Fibroblast of lung (primary cell): ENCODE data around the gene SLC12A4. TPM values are rescaled to one million over a fixed set of nuclear protein-coding genes. Genes with fewer than 3 reads are reported as not detected.

ENCODE experiments used
- DNase-seq, 2 donors: peaks; one replicate each; pipeline versions ENCODE4 v3.0.0 to v3.0.0-alpha.2; 2010; ENCODE audit warnings: low read depth in 2 of 2
- H2AFZ ChIP-seq: 2 replicates; pipeline ENCODE4 v1.5.1; 2012; ENCODE audit warnings: low read length, control low read depth, inconsistent platforms
- H3K27ac ChIP-seq: 2 replicates; pipeline ENCODE4 v1.5.1; 2011; ENCODE audit warnings: low read length, control low read depth; ENCODE audit not compliant: insufficient read depth
- H3K27me3 ChIP-seq: 2 replicates; pipeline ENCODE4 v1.5.1; 2011; ENCODE audit warnings: mild to moderate bottlenecking, low read length; ENCODE audit not compliant: control insufficient read depth, insufficient read depth
- H3K36me3 ChIP-seq: 2 replicates; pipeline ENCODE4 v1.5.1; 2011; ENCODE audit warnings: low read length; ENCODE audit not compliant: control insufficient read depth, insufficient read depth
- H3K4me1 ChIP-seq: 2 replicates; pipeline ENCODE4 v1.5.1; 2011; ENCODE audit warnings: low read length; ENCODE audit not compliant: control insufficient read depth, insufficient read depth; ENCODE audit errors: extremely low read depth
- H3K4me2 ChIP-seq: 2 replicates; pipeline ENCODE4 v1.5.1; 2011; ENCODE audit warnings: low read length, control low read depth; ENCODE audit not compliant: insufficient read depth; ENCODE audit errors: extremely low read depth
- H3K4me3 ChIP-seq, 4 experiments: fragments of 200-600 bp in 1 of 4; sonication (generic) in 1 of 4; replicated peaks in 1 of 4; 2 replicates each; pipeline ENCODE4 v1.5.1; 2011 to 2016; ENCODE audit warnings: low read length in 4 of 4, low read depth in 3 of 4, mild to moderate bottlenecking in 3 of 4, control low read depth in 2 of 4, inconsistent platforms in 1 of 4, mixed read lengths in 1 of 4; ENCODE audit not compliant: insufficient read depth in 1 of 4; ENCODE audit errors: control extremely low read depth in 1 of 4
- H3K79me2 ChIP-seq: 2 replicates; pipeline ENCODE4 v1.5.1; 2012; ENCODE audit warnings: mild to moderate bottlenecking, low read length, inconsistent platforms; ENCODE audit not compliant: control insufficient read depth, insufficient read depth
- H3K9ac ChIP-seq: 2 replicates; pipeline ENCODE4 v1.5.1; 2011; ENCODE audit warnings: mild to moderate bottlenecking, low read length, control low read depth; ENCODE audit not compliant: insufficient read depth
- H3K9me3 ChIP-seq: 2 replicates; pipeline ENCODE4 v1.5.1; 2012; ENCODE audit warnings: low read depth, low read length; ENCODE audit not compliant: control insufficient read depth, insufficient read depth
- H4K20me1 ChIP-seq: 2 replicates; pipeline ENCODE4 v1.5.1; 2011; ENCODE audit warnings: low read length; ENCODE audit not compliant: control insufficient read depth, insufficient read depth; ENCODE audit errors: extremely low read depth
- EZH2 ChIP-seq: IDR thresholded peaks from 2 replicates; pipeline ENCODE4 v1.5.1; 2012; ENCODE audit warnings: low read length, control low read depth, mild to moderate bottlenecking; ENCODE audit errors: missing control alignments
- polyA plus RNA-seq, 2 donors: library from polyadenylated mRNA; depleted of rRNA in 1 of 2; stranded (reverse) in 1 of 2; unstranded in 1 of 2; fragments of >200 nt; gene quantifications; 2 replicates each; pipeline ENCODE4 v1.2.1, GENCODE V29; 2011 to 2012; ENCODE audit warnings: missing spikeins in 1 of 2
- total RNA-seq: library from RNA; depleted of rRNA; stranded (reverse); fragments of >200 nt; gene quantifications from 2 replicates; pipeline ENCODE4 v1.2.1, GENCODE V29; 2014
- TF ChIP-seq, protein P1 (sequence below), 2 donors: IDR thresholded peaks in 1 of 2; conservative IDR thresholded peaks in 1 of 2; 1 replicate in 1 of 2; 2 replicates in 1 of 2; pipeline ENCODE4 v1.5.1; 2011 to 2012; ENCODE audit warnings: low read length in 2 of 2, control low read depth in 1 of 2, inconsistent platforms in 1 of 2, low read depth in 1 of 2, mild to moderate bottlenecking in 1 of 2

The SLC12A4 gene
- total and polyA plus RNA-seq, 2 donors (not counting 1 experiment from before 2014, with no cell fraction given) = 42.2 to 120 TPM

DNA sequence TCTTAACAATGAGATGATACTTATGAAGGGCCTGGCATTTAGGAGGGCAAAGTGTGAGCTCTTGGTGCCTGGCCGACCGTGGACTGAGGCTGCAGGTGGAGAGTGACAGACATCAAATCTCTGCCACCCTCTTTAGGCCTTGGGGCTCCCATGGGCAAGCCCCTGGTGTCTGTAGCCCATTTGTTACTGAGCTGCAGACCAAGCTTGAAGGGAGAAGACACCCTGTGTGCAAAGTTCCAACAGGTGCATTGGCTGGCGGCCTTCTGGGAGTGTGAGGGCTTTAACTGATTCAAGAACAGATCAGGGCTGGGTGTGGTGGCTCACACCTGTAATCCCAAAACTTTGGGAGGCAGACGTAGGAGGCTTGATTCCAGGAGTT, 36.0 kb downstream of the SLC12A4 start:
- H3K9me3 ChIP-seq = no peaks in the 10 kb centered on the region
- H3K79me2 ChIP-seq = peaks cover 3% of the 10 kb centered on the region
- peaks cover 14% of the 10 kb centered on the region for H3K4me1 ChIP-seq
- H4K20me1 ChIP-seq = no peaks in the 10 kb centered on the region
- DNase-seq = no peak
- no peak overlapping the region for H2AFZ ChIP-seq
- H3K36me3 ChIP-seq = peaks cover 12% of the 10 kb centered on the region
- no peak overlapping the region for H3K27ac ChIP-seq
- no peak overlapping the region for H3K9ac ChIP-seq
- H3K4me2 ChIP-seq = no peak overlapping the region
- H3K27me3 ChIP-seq = no peaks in the 10 kb centered on the region
- H3K4me3 ChIP-seq = no peak overlapping the region
- TF ChIP-seq EZH2 = no peak

DNA sequence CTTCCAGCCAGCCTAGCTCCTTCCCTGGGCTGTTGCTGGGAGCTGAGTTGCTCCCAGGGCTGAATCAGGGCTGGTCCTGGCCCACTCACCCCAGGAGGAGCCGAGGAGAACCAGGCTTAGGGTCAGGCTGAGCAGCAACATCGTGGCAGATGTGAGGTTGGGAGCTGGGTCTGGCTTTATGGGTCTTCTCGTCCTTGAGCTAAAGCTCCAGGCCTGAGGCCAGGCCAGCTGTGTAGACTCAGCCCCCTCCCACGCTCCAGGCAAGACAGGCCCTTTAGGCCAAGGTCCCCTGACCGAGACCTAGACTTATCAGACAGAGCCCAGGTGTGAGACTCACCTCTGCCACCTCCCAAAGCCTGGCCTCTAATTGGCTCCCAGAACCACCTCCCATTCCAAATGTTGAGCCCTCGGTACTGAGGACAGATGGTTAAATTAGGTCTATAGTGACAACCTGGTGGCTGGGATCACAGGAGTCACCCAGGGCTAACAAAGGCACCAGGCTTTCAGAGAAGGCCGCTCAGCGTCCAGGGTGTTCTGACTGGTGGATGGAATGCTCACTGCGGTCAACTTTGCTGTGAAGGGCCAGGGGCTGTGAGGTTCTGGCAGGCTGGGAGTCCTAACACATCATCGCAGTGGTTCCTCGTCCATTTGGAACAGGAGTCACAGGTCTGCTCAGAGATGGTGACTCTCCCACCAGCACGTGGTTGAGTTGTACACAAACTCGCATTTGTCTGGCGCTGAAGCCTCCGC, 36.5 kb downstream of the SLC12A4 start, which contains the start of gene CTRL:
TSS of gene CTRL (minus strand) at position 151 of the 750 bp plus-strand sequence. CDS start at position 141, 10 bp downstream.
- Histone ChIP-seq H3K9me3 (no peaks in the 10 kb centered on the region), H3K27me3 (no peaks in the 10 kb centered on the region), H4K20me1 (no peaks in the 10 kb centered on the region), H3K9ac (no peak within 1 kb of the TSS), H3K4me1 (peaks cover 9% of the 10 kb centered on the region), H3K4me2 (no peak within 1 kb of the TSS), H3K27ac (no peak within 1 kb of the TSS), H3K79me2 (peaks cover 1% of the 10 kb centered on the region), H3K4me3 (no peak within 1 kb of the TSS), H2AFZ (no peak within 1 kb of the TSS), H3K36me3 (peaks cover 14% of the 10 kb centered on the region)
- TF ChIP-seq EZH2 = no peak
- TF ChIP-seq, protein P1, sequence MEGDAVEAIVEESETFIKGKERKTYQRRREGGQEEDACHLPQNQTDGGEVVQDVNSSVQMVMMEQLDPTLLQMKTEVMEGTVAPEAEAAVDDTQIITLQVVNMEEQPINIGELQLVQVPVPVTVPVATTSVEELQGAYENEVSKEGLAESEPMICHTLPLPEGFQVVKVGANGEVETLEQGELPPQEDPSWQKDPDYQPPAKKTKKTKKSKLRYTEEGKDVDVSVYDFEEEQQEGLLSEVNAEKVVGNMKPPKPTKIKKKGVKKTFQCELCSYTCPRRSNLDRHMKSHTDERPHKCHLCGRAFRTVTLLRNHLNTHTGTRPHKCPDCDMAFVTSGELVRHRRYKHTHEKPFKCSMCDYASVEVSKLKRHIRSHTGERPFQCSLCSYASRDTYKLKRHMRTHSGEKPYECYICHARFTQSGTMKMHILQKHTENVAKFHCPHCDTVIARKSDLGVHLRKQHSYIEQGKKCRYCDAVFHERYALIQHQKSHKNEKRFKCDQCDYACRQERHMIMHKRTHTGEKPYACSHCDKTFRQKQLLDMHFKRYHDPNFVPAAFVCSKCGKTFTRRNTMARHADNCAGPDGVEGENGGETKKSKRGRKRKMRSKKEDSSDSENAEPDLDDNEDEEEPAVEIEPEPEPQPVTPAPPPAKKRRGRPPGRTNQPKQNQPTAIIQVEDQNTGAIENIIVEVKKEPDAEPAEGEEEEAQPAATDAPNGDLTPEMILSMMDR (conservative IDR thresholded peaks at IDR 0.05 in 1 of 2, IDR thresholded peaks at IDR 0.05 in 1 of 2; ENCODE audit: low read depth in 1 of 2, low read length in 2 of 2) = peak; percentile 18 to 32
- no peak for DNase-seq

DNA sequence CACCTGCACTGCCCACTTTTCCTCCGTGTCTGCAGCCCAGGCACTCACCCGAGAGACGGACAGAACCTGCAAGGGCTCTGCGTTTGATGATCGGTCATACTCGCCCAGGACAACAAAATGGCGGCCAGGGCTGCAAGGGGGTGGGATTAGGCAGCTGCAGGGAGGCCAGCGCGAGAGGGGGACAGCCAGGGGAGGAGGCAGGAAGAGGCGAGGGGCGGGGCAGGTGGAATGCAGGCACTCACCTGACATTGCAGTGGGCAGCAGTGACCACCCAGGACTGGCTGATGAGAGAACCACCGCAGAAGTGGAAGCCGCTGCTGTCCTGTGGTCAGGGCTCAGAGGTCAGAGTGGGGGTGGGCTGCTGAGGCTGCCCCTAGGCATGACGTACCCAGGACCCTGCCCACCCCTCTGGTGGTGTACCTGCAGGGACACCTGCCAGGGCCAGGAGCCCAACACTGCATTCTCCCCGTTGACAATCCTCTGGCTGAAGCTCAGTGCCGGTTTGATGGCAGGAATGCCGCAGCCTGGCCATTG, 37.7 kb downstream of the SLC12A4 start:
- Histone ChIP-seq H3K4me3 (no peak overlapping the region), H3K27me3 (no peaks in the 10 kb centered on the region), H2AFZ (no peak overlapping the region), H3K9ac (no peak overlapping the region), H3K4me2 (no peak overlapping the region), H3K9me3 (no peaks in the 10 kb centered on the region), H3K36me3 (peaks cover 14% of the 10 kb centered on the region), H4K20me1 (no peaks in the 10 kb centered on the region), H3K79me2 (no peaks in the 10 kb centered on the region), H3K27ac (no peak overlapping the region), H3K4me1 (peaks cover 8% of the 10 kb centered on the region)
- TF ChIP-seq, protein P1 (conservative IDR thresholded peaks at IDR 0.05 in 1 of 2, IDR thresholded peaks at IDR 0.05 in 1 of 2; ENCODE audit: low read depth in 1 of 2, low read length in 2 of 2) = no peak
- TF ChIP-seq EZH2 = no peak
- DNase-seq = no peak
